SK-N-SH treated with all-trans-retinoic acid at 6 μM for 48 hours (cell line): ENCODE data around the gene HDAC4.

ENCODE experiments used
- ATAC-seq: fragments of 200-7000 bp; cut with Tn5 transposase; 3 replicates; pipeline ENCODE4 v1.9.1; 2020; ENCODE audit warnings: mild to moderate bottlenecking, moderate library complexity
- ARNTL ChIP-seq: fragments of 450-650 bp; formaldehyde crosslinking; IDR thresholded peaks from 2 replicates; pipeline ENCODE4 v1.5.0; 2020; ENCODE audit warnings: low read depth, mild to moderate bottlenecking, moderate library complexity, borderline replicate concordance
- BACH2 ChIP-seq: fragments of 250-450 bp; sonication (Bioruptor Pico); IDR thresholded peaks from 2 replicates; pipeline ENCODE4 v1.9.0; 2021; ENCODE audit warnings: mild to moderate bottlenecking, borderline replicate concordance
- CREB5 ChIP-seq: fragments of 250-450 bp; sonication (Bioruptor Pico); IDR thresholded peaks from 2 replicates; pipeline ENCODE4 v1.5.1; 2020; ENCODE audit warnings: low read depth, mild to moderate bottlenecking, moderate library complexity
- CSDC2 ChIP-seq: fragments of 250-450 bp; sonication (Bioruptor Pico); IDR thresholded peaks from 2 replicates; pipeline ENCODE4 v1.5.0; 2020; ENCODE audit warnings: mild to moderate bottlenecking, moderate library complexity
- CSRNP3 ChIP-seq: fragments of 250-450 bp; sonication (Bioruptor Pico); IDR thresholded peaks from 2 replicates; pipeline ENCODE4 v1.5.1; 2021; ENCODE audit warnings: mild to moderate bottlenecking, moderate library complexity
- ESRRG ChIP-seq: fragments of 250-450 bp; sonication (Bioruptor Pico); IDR thresholded peaks from 2 replicates; pipeline ENCODE4 v1.6.1; 2021; ENCODE audit warnings: mild to moderate bottlenecking
- GLIS3 ChIP-seq: fragments of 250-450 bp; sonication (Bioruptor Pico); IDR thresholded peaks from 2 replicates; pipeline ENCODE4 v1.5.0; 2020; ENCODE audit warnings: mild to moderate bottlenecking, moderate library complexity
- ISL1 ChIP-seq: fragments of 250-450 bp; sonication (Bioruptor Pico); IDR thresholded peaks from 2 replicates; pipeline ENCODE4 v2.1.2; 2022; ENCODE audit warnings: mild to moderate bottlenecking, moderate library complexity
- PPARA ChIP-seq: fragments of 250-450 bp; sonication (Bioruptor Pico); IDR thresholded peaks from 2 replicates; pipeline ENCODE4 v1.5.0; 2020; ENCODE audit warnings: mild to moderate bottlenecking, borderline replicate concordance
- SNAI2 ChIP-seq: fragments of 250-450 bp; sonication (Bioruptor Pico); IDR thresholded peaks from 2 replicates; pipeline ENCODE4 v1.5.0; 2020; ENCODE audit warnings: mild to moderate bottlenecking, moderate library complexity
- TCF4 ChIP-seq: fragments of 250-450 bp; sonication (Bioruptor Pico); IDR thresholded peaks from 2 replicates; pipeline ENCODE4 v1.8.0; 2021; ENCODE audit warnings: mild to moderate bottlenecking, moderate library complexity, borderline replicate concordance
- TOX ChIP-seq: fragments of 250-450 bp; sonication (Bioruptor Pico); IDR thresholded peaks from 2 replicates; pipeline ENCODE4 v1.8.0; 2021; ENCODE audit warnings: mild to moderate bottlenecking, moderate library complexity, borderline replicate concordance
- ZC3H10 ChIP-seq: fragments of 250-450 bp; sonication (Bioruptor Pico); IDR thresholded peaks from 2 replicates; pipeline ENCODE4 v1.5.1; 2021; ENCODE audit warnings: mild to moderate bottlenecking, moderate library complexity
- ZFP3 ChIP-seq: fragments of 250-450 bp; sonication (Bioruptor Pico); IDR thresholded peaks from 2 replicates; pipeline ENCODE4 v1.5.0; 2020; ENCODE audit warnings: mild to moderate bottlenecking, moderate library complexity
- ZFP30 ChIP-seq: fragments of 450-650 bp; formaldehyde crosslinking; IDR thresholded peaks from 2 replicates; pipeline ENCODE4 v1.5.0; 2022; ENCODE audit warnings: mild to moderate bottlenecking, moderate library complexity
- ZNF70 ChIP-seq: fragments of 450-650 bp; formaldehyde crosslinking; IDR thresholded peaks from 2 replicates; pipeline ENCODE4 v1.5.0; 2020; ENCODE audit warnings: mild to moderate bottlenecking, moderate library complexity
- ZNF8 ChIP-seq: fragments of 450-650 bp; formaldehyde crosslinking; IDR thresholded peaks from 2 replicates; pipeline ENCODE4 v1.5.0; 2020; ENCODE audit warnings: mild to moderate bottlenecking, moderate library complexity
- TF ChIP-seq, protein P1 (sequence below): fragments of 250-450 bp; sonication (Bioruptor Pico); IDR thresholded peaks from 2 replicates; pipeline ENCODE4 v1.5.0; 2020; ENCODE audit warnings: mild to moderate bottlenecking, moderate library complexity
- TF ChIP-seq, protein P2 (sequence below): fragments of 250-450 bp; sonication (Bioruptor Pico); IDR thresholded peaks from 2 replicates; pipeline ENCODE4 v1.8.0; 2021; ENCODE audit warnings: low read depth, mild to moderate bottlenecking, moderate library complexity, borderline replicate concordance

HDAC4 gene

DNA sequence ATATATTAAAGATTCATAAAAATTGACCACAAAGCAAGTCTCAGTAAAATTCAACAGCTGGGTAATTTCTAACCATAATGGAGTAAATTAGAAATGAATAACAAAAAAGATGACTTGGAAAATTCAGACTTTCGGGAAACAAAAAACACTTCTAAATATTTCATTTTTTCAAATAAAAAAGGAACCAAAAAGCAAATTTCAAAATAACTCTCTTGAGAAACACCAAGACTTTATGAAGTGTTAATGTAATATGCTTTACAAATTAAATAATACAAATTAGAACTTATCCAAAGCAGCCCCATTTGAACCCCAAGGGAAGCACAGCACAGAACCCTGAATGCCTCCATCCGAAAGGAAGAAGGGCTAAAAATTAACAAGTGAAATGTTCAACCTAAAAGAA lies 175.9 kb downstream of the HDAC4 start:
- ATAC-seq: no peak
- TF ChIP-seq, protein P1, sequence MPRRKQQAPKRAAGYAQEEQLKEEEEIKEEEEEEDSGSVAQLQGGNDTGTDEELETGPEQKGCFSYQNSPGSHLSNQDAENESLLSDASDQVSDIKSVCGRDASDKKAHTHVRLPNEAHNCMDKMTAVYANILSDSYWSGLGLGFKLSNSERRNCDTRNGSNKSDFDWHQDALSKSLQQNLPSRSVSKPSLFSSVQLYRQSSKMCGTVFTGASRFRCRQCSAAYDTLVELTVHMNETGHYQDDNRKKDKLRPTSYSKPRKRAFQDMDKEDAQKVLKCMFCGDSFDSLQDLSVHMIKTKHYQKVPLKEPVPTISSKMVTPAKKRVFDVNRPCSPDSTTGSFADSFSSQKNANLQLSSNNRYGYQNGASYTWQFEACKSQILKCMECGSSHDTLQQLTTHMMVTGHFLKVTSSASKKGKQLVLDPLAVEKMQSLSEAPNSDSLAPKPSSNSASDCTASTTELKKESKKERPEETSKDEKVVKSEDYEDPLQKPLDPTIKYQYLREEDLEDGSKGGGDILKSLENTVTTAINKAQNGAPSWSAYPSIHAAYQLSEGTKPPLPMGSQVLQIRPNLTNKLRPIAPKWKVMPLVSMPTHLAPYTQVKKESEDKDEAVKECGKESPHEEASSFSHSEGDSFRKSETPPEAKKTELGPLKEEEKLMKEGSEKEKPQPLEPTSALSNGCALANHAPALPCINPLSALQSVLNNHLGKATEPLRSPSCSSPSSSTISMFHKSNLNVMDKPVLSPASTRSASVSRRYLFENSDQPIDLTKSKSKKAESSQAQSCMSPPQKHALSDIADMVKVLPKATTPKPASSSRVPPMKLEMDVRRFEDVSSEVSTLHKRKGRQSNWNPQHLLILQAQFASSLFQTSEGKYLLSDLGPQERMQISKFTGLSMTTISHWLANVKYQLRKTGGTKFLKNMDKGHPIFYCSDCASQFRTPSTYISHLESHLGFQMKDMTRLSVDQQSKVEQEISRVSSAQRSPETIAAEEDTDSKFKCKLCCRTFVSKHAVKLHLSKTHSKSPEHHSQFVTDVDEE: no peak
- TF ChIP-seq GLIS3 (CRISPR knock-in tag): no peak
- no peak for TF ChIP-seq ARNTL
- no peak for TF ChIP-seq ZFP30 (CRISPR knock-in tag)
- no peak for TF ChIP-seq CSDC2 (CRISPR knock-in tag)
- no peak for TF ChIP-seq BACH2 (CRISPR knock-in tag)
- TF ChIP-seq ZC3H10 (CRISPR knock-in tag): no peak
- TF ChIP-seq PPARA (CRISPR knock-in tag): no peak
- no peak for TF ChIP-seq TCF4 (CRISPR knock-in tag)
- no peak for TF ChIP-seq CSRNP3 (CRISPR knock-in tag)
- no peak for TF ChIP-seq ESRRG (CRISPR knock-in tag)
- TF ChIP-seq ZNF70: no peak
- TF ChIP-seq ISL1 (CRISPR knock-in tag): no peak
- no peak for TF ChIP-seq TOX (CRISPR knock-in tag)
- no peak for TF ChIP-seq SNAI2 (CRISPR knock-in tag)
- no peak for TF ChIP-seq ZNF8 (CRISPR knock-in tag)
- TF ChIP-seq, protein P2, sequence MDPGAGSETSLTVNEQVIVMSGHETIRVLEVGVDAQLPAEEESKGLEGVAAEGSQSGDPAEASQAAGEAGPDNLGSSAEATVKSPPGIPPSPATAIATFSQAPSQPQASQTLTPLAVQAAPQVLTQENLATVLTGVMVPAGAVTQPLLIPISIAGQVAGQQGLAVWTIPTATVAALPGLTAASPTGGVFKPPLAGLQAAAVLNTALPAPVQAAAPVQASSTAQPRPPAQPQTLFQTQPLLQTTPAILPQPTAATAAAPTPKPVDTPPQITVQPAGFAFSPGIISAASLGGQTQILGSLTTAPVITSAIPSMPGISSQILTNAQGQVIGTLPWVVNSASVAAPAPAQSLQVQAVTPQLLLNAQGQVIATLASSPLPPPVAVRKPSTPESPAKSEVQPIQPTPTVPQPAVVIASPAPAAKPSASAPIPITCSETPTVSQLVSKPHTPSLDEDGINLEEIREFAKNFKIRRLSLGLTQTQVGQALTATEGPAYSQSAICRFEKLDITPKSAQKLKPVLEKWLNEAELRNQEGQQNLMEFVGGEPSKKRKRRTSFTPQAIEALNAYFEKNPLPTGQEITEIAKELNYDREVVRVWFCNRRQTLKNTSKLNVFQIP: no peak
- no peak for TF ChIP-seq ZFP3 (CRISPR knock-in tag)
- TF ChIP-seq CREB5 (CRISPR knock-in tag): no peak
- TF ChIP-seq, all 23 proteins: peak for 0

DNA sequence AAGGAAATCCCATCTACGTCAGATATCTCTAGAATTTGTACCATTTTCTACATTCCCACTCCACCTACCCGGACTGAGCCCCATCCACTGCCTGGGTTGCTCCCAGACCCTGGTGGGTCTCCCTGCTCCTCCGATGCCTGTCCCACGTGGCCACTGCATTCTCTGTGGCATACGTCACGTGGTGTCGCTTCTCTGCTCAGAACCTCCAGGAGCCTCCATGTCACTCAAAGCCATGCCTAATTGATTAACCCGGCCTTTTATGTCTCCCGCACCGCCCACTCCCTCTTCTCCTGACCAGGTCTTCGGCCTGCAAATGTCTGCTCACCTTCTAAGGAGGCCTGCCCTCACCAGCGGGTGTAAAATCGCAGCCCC lies 176.6 kb downstream of the HDAC4 start:
- ATAC-seq: no peak
- TF ChIP-seq CSDC2 (CRISPR knock-in tag) (no peak), ESRRG (CRISPR knock-in tag) (no peak), SNAI2 (CRISPR knock-in tag) (no peak), ZC3H10 (CRISPR knock-in tag) (no peak)
- TF ChIP-seq, protein P2: no peak
- TF ChIP-seq, protein P1: no peak
